Measurements from ENCODE around the gene CACFD1. TPM values are rescaled to one million over a fixed set of nuclear protein-coding genes. Genes with fewer than 3 reads are reported as not detected.

Gene CACFD1
- total and polyA plus RNA-seq, 2 of the 13 experiments (the other 11 are each of a cell fraction or from before 2014, with no cell fraction given): 13.8 to 14.6 TPM

DNA sequence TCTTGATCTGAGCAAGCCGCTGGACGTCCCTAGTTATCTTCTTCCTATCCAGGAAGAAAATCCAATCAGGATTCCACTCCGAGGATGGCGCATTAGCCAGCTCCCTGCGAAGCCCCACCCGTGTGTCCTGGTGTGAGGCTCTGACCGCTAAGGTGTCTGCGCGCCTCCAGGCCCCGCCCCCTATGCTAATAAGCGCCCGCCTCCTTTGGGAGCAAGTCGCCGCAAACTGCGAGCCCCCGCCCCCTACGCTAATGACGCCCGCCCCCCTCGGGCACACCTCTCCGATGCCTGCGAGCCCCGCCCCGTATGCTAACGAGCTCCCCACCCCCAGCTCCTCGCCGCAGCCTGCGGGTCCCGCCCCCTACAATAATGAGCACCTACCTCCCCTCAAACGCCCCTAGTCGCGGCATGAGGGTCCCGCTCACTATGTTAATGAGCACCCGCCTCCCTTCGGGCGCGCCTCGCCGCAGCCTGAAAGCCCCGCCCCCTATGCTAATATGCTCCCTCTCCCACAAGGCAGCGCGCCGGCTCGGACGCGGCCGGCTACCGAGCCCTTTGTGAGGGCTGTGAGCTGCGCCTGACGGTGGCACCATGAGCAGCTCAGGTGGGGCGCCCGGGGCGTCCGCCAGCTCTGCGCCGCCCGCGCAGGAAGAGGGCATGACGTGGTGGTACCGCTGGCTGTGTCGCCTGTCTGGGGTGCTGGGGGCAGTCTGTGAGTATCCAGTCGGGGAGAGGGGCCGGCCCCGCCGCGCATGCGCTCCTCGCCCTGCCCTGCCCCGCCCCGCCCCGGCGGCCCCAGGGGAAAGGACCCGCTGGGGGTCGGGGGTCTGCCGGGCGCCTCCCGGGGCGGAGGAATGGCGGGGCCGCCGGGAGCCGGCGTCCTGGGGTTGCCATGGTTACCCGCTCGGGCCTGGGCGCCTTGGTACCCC, at the start of gene CACFD1 (continued):
- TF ChIP-seq ZNF251 (CRISPR knock-in tag; IDR thresholded peaks at IDR 0.05): no peak
- TF ChIP-seq, protein P1, sequence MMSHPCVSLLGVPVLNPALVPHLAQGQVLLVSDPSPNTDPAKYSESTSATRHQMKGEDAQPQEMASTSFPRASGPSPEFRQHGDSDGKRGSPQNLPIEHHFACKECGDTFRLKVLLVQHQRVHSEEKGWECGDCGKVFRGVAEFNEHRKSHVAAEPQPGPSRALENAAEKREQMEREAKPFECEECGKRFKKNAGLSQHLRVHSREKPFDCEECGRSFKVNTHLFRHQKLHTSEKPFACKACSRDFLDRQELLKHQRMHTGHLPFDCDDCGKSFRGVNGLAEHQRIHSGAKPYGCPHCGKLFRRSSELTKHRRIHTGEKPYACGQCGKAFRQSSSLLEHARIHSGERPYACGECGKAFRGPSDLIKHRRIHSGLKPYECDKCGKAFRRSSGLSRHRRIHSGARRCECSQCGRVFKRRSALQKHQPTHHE (CRISPR knock-in tag; IDR thresholded peaks at IDR 0.05; ENCODE audit: borderline replicate concordance): no peak
- TF ChIP-seq, protein P2, sequence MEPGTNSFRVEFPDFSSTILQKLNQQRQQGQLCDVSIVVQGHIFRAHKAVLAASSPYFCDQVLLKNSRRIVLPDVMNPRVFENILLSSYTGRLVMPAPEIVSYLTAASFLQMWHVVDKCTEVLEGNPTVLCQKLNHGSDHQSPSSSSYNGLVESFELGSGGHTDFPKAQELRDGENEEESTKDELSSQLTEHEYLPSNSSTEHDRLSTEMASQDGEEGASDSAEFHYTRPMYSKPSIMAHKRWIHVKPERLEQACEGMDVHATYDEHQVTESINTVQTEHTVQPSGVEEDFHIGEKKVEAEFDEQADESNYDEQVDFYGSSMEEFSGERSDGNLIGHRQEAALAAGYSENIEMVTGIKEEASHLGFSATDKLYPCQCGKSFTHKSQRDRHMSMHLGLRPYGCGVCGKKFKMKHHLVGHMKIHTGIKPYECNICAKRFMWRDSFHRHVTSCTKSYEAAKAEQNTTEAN (CRISPR knock-in tag; conservative IDR thresholded peaks at IDR 0.05): no peak
- no peak for TF ChIP-seq ZNF326 (CRISPR knock-in tag; IDR thresholded peaks at IDR 0.05; ENCODE audit: borderline replicate concordance)
- TF ChIP-seq TEAD3 (CRISPR knock-in tag; optimal IDR thresholded peaks at IDR 0.05; ENCODE audit: borderline replicate concordance): no peak
- TF ChIP-seq, protein P3, sequence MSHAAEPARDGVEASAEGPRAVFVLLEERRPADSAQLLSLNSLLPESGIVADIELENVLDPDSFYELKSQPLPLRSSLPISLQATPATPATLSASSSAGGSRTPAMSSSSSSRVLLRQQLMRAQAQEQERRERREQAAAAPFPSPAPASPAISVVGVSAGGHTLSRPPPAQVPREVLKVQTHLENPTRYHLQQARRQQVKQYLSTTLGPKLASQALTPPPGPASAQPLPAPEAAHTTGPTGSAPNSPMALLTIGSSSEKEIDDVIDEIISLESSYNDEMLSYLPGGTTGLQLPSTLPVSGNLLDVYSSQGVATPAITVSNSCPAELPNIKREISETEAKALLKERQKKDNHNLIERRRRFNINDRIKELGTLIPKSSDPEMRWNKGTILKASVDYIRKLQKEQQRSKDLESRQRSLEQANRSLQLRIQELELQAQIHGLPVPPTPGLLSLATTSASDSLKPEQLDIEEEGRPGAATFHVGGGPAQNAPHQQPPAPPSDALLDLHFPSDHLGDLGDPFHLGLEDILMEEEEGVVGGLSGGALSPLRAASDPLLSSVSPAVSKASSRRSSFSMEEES (CRISPR knock-in tag; IDR thresholded peaks at IDR 0.05): no peak
- TF ChIP-seq ZNF329 (CRISPR knock-in tag; IDR thresholded peaks at IDR 0.05; ENCODE audit: low read depth): no peak
- TF ChIP-seq SRSF1 (optimal IDR thresholded peaks at IDR 0.05; ENCODE audit: low read depth, low read length): peak; percentile 58
- no peak for TF ChIP-seq ZNF562 (CRISPR knock-in tag; IDR thresholded peaks at IDR 0.05; ENCODE audit: borderline replicate concordance)
- TF ChIP-seq NFKB2 (CRISPR knock-in tag; IDR thresholded peaks at IDR 0.05; ENCODE audit: borderline replicate concordance): no peak
- TF ChIP-seq, protein P4, sequence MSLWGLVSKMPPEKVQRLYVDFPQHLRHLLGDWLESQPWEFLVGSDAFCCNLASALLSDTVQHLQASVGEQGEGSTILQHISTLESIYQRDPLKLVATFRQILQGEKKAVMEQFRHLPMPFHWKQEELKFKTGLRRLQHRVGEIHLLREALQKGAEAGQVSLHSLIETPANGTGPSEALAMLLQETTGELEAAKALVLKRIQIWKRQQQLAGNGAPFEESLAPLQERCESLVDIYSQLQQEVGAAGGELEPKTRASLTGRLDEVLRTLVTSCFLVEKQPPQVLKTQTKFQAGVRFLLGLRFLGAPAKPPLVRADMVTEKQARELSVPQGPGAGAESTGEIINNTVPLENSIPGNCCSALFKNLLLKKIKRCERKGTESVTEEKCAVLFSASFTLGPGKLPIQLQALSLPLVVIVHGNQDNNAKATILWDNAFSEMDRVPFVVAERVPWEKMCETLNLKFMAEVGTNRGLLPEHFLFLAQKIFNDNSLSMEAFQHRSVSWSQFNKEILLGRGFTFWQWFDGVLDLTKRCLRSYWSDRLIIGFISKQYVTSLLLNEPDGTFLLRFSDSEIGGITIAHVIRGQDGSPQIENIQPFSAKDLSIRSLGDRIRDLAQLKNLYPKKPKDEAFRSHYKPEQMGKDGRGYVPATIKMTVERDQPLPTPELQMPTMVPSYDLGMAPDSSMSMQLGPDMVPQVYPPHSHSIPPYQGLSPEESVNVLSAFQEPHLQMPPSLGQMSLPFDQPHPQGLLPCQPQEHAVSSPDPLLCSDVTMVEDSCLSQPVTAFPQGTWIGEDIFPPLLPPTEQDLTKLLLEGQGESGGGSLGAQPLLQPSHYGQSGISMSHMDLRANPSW (CRISPR knock-in tag; IDR thresholded peaks at IDR 0.05; ENCODE audit: borderline replicate concordance): no peak
- TF ChIP-seq ZNF510 (CRISPR knock-in tag; IDR thresholded peaks at IDR 0.05; ENCODE audit: low read depth): no peak
- 0 out of 2 replicates have a peak, but pooled peaks have one; percentile 20 for TF ChIP-seq TOPORS (CRISPR knock-in tag; IDR thresholded peaks at IDR 0.05)
- TF ChIP-seq ZMAT3 (CRISPR knock-in tag; conservative IDR thresholded peaks at IDR 0.05): peak; percentile 29; the same call in 1 of the 2 replicates
- TF ChIP-seq RARA (CRISPR knock-in tag; IDR thresholded peaks at IDR 0.05): peak; percentile 13; the same call in 1 of the 2 replicates
- TF ChIP-seq, protein P5, sequence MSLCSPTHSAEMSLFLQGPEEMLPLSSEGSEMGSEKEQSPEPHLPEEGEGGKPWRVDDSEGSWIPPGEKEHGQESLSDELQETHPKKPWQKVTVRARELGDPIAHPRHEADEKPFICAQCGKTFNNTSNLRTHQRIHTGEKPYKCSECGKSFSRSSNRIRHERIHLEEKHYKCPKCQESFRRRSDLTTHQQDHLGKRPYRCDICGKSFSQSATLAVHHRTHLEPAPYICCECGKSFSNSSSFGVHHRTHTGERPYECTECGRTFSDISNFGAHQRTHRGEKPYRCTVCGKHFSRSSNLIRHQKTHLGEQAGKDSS (CRISPR knock-in tag; IDR thresholded peaks at IDR 0.05; ENCODE audit: borderline replicate concordance, low read depth): no peak
- no peak for TF ChIP-seq GATA4 (IDR thresholded peaks at IDR 0.05; ENCODE audit: borderline replicate concordance, low read depth)
- TF ChIP-seq ZNF605 (CRISPR knock-in tag; IDR thresholded peaks at IDR 0.05): 0 out of 2 replicates have a peak, but pooled peaks have one; percentile 36

Data from HepG2 (cell line).